ENCODE measurements around the gene HS6ST2. TPM values are rescaled to one million over a fixed set of nuclear protein-coding genes. Genes with fewer than 3 reads are reported as not detected.

HS6ST2 gene
- total RNA-seq, 1 donor from 2014 or later = 0.24 TPM

DNA sequence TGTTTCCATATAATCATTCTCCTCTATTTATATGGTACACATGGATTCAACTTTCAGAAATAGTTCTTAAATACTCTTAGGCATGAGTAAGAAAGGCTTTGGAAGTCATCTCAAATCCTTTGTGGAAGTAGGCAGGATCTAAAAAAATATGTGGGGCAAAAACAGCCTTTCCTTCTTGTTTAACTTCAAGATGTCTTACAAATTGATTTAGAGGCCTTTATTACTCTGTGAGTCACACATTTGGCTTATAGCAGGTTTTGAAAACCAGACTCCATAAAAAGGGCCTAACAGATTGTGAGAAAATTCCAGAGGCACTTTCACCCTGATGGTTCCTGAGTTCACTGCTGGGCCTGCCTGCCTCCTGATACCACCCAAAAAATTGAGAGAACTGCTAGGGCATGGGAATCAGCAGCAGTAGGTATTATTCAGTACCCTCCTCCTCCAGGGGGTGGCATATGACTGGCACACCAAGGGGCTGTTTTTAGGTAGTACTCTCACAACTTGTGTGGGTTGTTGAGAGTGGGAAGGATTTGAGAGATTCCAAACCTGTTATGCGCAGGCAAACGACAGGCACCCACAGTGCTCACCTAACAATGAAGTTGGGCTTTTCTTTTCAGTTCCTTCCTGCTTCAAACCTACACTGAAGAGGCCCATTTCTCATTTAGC, 306.9 kb downstream of the HS6ST2 start:
- DNase-seq (ENCODE audit: low spot score) = no peak
- intact Hi-C loops (cut with DNase I) = no loop called here

DNA sequence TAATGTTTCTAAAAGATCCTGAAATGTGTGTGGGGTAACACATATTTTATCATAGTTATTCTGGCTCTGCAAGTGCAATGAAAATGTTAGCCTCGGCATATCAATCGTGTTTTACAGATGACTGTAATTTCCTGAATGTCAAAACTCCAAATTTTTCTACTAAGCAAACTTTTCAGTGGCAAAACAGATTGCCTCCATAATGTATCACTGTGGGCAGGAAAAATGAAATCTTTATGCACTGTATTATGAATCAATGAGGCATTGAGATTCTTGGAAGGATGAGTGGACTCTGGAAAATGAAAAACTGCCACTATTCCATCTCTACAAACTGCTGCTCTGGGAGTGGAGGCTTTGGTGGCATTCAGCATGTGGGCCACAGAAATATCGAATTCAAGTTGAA, 309.5 kb downstream of the HS6ST2 start:
- intact Hi-C loops (cut with DNase I) = no loop called here
- DNase-seq (ENCODE audit: low spot score) = no peak

DNA sequence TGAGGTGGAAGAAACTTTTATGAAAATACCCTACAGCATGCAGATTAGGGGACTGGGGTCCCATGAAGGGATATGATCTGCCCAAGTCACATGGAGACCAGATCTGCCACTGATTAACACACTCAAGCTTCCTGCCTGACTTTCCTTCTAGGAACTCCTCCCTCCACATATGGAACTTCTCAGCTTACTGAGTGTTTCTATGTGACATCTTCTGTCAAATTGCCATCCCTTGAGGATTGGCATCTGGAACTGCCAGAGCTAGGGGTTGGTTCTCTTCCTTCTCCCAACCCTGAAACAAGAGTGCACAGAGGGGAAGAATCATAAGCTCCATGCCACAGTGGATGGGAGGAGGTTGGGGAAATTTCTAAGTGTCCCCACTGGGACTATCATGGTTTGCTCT, 319.0 kb downstream of the HS6ST2 start:
- no peak for DNase-seq (ENCODE audit: low spot score)
- intact Hi-C loops (cut with DNase I) = loop anchor here (10.0 kb wide), 1 partner anchor 795 kb away; no protein-coding TSS in a partner anchor

DNA sequence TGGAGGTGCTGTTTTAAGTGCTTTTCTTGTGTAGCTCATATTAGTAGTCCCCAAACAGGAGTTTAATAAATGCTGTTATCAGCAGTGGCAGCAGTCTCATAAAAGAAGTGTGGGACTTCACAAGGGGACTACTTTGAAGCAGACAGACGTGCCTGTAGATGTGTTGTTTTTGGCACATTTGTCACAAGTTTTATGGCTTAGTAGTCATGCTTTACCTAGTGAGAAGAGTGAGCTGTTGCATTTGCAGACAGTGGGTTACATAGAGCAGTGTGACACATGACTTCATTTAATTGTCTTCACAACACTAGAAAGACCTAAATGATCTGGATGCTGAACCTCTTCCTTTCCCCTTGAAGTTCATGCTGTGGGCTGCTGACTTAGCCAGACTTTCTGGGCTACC, 320.1 kb downstream of the HS6ST2 start:
- DNase-seq (ENCODE audit: low spot score) = no peak
- intact Hi-C loops (cut with DNase I) = loop anchor here (10.0 kb wide), 1 partner anchor 794 kb away; no protein-coding TSS in a partner anchor

DNA sequence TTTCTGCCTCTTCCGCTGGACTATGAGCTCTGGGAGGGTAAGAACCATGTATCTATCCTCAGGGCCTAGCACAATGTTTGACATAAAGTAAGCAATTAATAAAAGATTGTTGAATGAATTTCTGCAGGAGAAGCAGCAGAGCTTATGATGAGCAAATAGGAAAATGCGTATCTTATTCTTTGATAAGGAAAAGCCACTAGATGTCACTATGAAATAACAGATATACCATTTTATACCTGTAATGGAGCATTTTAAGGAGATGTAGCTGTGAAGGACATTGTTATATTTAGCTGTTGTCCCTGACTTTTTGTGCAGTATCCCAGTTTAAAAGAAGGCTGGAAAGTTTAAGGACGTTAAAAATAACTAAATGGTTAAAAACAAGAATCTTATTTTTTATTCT, 322.3 kb downstream of the HS6ST2 start:
- intact Hi-C loops (cut with DNase I) = loop anchor here (10.0 kb wide), 1 partner anchor 791 kb away; no protein-coding TSS in a partner anchor
- DNase-seq (ENCODE audit: low spot score) = no peak

DNA sequence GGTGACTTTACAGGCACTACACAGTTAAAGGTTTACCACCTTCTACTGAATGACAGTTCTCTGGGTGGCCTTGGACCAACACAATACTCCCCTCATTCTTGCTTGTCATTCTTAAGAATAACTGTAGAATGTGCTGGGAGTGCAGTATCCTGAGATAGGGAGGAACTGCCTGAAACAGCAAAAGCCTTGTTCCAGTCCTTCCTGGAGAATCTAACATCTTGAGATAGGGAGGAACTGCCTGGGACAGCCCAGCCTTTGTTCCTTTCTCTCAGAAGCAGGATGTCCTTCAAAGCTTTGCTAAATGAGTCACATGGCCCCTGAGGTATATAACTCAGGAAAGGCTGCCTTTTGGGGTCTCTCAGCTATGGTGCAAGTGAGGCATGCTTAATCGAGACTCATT, 323.9 kb downstream of the HS6ST2 start:
- no peak for DNase-seq (ENCODE audit: low spot score)
- intact Hi-C loops (cut with DNase I) = loop anchor here (10.0 kb wide), 1 partner anchor 790 kb away; no protein-coding TSS in a partner anchor

DNA sequence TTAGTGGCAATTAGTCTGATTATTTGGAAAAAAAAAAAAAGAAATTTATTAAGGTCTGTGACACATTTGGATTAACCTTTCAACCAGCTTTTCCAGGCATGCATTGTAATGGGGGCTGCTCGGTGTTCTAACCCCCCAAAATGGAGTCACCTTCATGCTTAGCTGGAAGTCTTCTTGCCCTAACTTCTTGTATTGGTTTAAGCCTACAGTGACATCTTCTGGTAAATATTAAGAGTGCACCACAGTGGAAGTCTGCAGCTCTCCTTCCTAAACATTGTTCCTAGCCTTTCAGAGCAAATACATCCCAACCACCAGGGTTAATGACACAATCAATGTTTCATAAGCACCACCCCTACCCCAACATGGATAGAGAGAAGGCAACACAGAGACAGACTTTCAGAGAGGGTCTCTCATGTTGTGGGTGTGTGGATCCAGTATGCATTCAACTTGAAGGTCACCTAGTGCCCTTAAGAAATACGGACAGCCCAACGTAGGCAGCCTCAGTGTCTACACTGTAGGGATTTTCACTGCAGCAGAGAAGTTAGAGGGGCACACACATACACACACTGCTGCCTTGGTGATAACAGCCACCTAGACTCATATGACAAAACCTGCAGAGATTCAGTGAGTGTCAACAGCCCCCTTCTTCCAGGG, 326.7 kb downstream of the HS6ST2 start:
- DNase-seq (ENCODE audit: low spot score) = no peak
- intact Hi-C loops (cut with DNase I) = loop anchor here (10.0 kb wide), 1 partner anchor 787 kb away; no protein-coding TSS in a partner anchor

DNA sequence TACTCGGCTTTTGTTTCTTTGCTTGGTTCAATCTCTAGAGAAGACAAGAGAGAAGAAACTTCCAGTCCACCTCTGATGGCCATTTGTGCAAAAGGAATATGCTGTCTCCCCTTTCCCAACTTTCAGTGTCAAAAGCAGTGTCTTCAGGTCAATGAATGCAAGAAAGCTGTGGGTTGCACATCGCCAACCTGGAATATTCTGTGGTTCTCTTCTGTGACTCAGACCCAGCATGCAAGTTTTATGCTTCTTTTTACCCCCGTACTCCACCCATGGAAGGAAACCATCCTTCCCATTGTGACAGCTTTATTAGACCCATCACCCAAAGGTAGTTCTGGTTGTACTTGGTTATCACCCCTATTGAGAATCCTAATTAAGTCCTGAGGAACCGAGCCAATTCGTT, 334.0 kb downstream of the HS6ST2 start:
- DNase-seq (ENCODE audit: low spot score) = no peak
- intact Hi-C loops (cut with DNase I) = no loop called here

DNA sequence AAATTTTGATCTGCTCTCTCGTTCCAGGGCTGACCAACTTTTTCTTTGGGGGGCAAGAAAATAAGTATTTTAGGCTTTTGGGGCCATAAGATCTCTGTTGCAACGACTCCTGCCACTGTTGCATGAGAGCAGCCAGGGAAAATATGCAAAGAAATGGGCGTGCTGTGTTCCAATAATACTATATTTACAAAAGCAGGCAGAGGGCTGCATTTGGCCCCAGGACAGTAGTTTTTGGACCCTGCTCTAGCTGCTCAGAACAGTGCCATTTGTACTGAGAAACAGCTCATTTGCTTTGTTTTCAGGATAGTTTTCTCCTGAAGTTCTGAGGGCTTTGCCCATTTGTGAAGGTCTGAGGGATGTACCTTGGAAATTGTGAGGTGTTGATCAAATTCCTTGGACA, 334.5 kb downstream of the HS6ST2 start:
- DNase-seq (ENCODE audit: low spot score) = no peak
- intact Hi-C loops (cut with DNase I) = no loop called here

DNA sequence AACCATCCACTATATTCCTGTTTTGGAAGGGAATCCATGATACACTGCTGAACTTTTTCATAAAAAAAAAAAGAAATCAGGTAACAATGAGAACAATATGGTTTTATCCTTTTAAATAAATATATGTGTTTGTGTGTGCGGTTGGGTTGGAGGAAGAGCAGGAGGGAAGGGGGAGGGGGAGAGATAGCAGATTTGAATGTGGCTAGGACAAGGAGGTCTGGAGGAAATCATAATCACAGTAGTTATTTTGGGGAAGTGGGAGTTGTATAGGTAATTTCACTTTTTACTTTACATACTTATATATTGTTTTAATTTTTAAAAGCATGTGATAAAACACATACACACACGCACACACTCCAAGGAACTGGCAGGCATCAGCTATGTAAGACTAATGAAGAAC, 335.1 kb downstream of the HS6ST2 start:
- no peak for DNase-seq (ENCODE audit: low spot score)
- intact Hi-C loops (cut with DNase I) = no loop called here

DNA sequence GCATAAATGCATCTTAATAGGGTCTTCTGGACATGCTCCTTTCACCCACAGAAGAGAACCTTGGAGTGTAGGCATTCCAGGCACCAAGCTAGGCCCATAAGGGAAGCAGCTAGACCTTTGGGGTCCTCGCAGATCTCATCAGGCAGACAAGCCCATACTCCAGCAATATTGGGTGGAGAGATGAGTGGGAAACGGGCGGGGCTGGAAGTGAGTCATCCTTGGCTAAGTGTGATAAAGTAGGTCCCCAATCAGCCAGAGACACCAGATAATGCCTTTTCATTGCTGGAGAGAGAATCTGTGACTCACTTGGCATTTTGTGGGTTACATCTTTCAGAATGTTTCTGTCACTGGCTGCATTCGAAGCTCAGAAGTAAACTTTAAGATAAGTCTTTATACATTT, 336.3 kb downstream of the HS6ST2 start:
- intact Hi-C loops (cut with DNase I) = no loop called here

DNA sequence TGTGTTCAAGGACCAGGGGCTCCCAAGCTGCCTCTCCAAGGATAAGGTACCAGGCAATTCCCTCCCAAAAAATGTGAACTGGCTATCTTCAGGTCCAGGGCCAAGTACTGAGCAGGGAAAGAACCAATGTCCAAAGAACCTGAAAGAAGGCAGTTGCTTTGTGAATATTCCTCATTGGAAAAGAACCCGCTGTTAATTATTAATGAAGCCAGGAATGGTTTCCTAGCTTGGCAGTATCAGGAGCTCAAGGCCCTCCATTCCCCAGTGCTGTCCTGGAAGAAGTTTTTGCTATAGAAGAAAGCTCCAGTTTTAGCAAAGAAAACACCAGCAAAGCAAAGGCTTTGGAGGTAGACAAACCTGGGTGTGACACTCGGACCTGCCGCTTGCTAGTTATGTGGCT, 339.6 kb downstream of the HS6ST2 start:
- intact Hi-C loops (cut with DNase I) = loop anchor here (5.0 kb wide), 1 partner anchor 327 kb away; no protein-coding TSS in a partner anchor
- DNase-seq (ENCODE audit: low spot score) = no peak

More for the DNA sequence above, 336.3 kb downstream of the HS6ST2 start:
- no peak for DNase-seq (ENCODE audit: low spot score)

DNA sequence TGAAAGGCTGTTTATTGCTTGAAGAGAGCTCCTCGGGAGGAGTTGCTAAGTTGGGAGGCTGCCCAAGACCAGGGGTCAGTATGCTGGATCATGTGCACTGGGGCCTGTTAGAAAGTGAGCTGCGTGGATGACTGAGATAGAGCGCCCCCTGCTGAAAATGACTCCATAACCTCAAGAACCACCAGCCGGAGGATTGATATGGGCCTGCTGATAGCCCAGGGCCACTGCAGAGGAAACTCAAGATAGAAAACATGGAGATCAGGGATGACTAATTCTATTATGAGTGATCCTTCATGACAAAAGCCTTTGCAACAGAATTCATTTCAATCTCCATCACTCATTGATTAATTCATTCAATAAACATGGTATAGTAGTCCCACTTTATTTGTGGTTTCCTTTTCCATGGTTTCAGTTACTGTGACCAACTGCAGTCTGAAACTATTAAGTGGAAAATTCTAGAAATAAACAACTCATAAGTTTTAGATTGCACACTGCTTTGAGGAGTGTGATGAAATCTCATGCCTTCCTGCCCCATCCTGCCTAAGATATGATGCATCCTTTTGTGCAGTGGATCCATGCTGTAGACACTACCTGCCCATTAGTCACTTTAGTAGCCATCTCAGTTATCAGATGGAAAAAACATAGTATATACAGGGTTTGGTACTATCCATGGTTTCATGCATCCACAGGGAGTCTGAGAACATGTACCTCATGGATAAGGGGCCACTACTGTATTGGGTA, 342.9 kb downstream of the HS6ST2 start:
- no peak for DNase-seq (ENCODE audit: low spot score)
- intact Hi-C loops (cut with DNase I) = loop anchor here (5.0 kb wide), 1 partner anchor 323 kb away; no protein-coding TSS in a partner anchor

DNA sequence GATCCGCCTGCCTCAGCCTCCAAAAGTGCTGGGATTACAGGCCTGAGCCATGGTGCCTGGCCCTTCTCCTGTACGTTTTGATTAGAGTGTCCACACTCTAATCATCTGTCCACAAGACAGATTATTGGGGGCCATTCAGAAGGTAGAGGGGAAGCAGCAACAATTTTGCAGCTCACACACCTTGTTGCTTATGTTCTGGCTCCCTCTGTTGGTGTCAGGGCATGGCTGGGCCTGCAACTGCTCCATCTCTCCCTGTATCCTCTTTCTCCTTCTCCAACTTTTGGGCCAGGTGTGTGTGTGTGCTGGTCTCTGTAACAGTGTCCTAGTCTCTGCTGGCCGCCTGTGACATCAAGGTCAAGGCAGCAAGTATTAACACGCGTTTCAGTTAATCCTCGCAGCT, 344.1 kb downstream of the HS6ST2 start:
- intact Hi-C loops (cut with DNase I) = no loop called here
- DNase-seq (ENCODE audit: low spot score) = no peak

DNA sequence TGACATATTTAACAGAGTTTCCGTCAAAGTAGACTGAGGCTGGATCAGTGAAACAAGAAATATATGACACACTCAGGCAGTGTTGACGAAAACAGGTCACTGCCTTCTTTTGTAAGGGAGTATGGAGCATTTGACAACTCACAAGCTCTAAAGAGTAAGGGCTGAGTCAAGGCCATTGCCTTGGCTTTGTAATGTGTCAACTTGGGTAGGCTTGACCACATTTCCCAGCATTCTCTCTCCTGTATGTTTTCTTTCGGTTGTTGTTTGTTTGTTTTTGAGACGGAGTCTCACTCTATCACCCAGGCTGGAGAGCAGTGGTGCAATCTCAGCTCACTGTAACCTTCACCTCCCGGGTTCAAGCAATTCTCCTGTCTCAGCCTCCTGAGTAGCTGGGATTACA, 344.6 kb downstream of the HS6ST2 start:
- no peak for DNase-seq (ENCODE audit: low spot score)
- intact Hi-C loops (cut with DNase I) = no loop called here

DNA sequence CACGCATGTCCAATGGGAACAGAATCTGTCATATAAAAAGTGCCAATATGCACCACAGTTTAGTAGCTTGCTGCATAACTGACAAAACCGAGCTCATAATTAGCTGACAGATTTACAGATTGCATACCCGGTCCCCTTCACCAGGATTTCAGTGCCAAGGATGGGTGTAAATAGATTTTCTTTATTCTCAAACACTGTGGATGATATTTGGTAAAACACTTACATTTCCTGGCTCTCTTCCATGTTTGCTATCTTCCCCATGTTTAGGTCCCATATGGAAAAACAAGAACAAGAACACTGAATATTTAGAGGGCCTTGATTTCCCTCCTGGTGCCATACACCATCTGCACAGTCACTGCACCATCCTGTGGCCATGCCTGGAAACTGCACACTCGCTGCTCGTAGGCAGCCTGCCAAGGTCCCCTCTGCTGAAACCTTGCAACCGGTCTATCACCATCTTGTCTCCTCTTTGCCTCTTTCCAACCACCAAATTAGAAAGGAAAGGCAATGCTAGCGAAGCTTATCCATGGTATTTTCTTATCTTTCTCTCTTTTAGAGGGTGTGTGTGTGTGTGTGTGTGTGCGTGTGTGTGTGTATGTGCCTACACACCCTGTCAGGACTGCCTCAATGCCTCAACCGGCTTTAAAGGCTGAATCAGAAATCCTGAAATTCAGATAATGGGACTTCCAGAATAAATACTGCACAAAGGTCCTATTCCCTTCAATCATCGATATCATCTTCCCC, 345.4 kb downstream of the HS6ST2 start:
- DNase-seq (ENCODE audit: low spot score) = no peak
- intact Hi-C loops (cut with DNase I) = no loop called here

DNA sequence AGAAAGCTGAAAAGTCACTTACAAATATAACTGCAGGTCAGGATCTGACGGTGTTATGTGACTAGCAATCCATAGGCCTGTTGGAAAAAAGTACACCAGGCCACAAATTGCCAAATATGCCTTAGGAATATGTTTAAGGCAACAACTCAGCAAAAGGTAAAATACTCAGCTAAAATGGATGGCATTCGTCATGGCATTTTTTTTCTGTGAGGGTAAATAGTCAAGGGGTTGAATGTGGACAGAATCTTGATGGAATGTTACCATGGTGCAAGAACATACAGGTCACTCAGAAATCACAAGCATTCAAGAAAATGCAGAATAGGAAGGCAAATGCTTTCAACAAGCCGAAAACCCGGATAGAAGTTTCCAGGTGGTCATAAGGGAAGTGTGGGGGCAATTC, 347.9 kb downstream of the HS6ST2 start:
- intact Hi-C loops (cut with DNase I) = no loop called here
- no peak for DNase-seq (ENCODE audit: low spot score)

DNA sequence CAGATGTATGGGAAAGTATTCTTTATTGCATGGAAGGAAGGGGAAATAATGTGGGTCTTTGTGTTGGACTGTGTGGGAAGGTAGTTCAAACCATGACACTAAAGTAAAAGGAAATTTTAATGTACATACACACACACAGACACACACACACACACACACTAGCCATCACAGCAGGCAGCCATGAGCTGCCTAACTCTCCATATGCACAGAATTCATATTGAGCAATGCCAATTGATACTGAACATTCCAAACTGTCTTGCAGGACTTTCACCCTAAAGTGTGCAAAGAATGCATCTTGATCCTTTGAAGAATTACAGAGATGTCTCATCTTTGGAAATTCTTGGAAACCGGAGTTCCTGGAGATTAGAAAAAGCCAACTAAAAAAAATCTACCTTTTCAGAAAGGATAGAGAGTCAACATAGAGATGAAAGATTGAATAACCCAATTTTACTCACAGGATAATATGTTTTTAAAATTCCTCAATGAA, 349.0 kb downstream of the HS6ST2 start:
- intact Hi-C loops (cut with DNase I) = no loop called here
- no peak for DNase-seq (ENCODE audit: low spot score)

DNA sequence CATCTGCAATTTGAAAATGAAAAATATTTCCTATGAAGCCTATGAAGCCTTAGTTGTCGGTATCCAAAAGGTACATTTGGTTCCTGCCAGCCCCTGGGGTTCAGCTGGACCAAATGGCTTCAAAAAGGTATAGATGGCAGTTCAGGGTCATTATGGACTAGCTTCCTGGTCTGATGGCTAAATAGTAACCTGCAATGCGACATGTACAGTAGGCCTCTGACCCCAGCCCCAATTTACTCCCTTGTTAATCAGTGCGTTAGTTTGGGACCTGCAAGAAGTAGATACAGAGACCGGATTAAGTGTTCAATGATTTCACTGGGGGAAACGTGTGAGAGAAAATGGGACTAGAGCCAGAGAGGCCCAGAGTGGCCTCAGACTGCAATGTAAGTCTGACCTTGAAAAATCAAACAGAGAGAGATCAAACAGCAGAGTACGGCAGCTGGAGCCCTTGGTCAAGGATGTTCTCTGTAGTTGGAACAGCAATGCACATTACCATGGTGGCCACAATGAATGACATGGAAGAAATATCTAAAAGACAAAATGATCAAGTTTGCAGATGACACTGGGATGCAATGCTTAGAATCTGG, 354.6 kb downstream of the HS6ST2 start:
- DNase-seq (ENCODE audit: low spot score) = no peak
- intact Hi-C loops (cut with DNase I) = no loop called here

All from cardiac septum (tissue), 1 donor.